GM12878 (cell line): Measurements from ENCODE around the gene MAMLD1. TPM values are rescaled to one million over a fixed set of nuclear protein-coding genes. Genes with fewer than 3 reads are reported as not detected.

Experiments
- ATAC-seq: fragments of 200-7000 bp; cut with Tn5 transposase; 3 replicates; pipeline ENCODE4 v1.9.1; 2020; ENCODE audit warnings: mild to moderate bottlenecking, moderate library complexity
- BruUV-seq: library from RNA; stranded (reverse); fragments of 400-500 nt; replicated peaks from 2 replicates; lab custom pipeline; 2021; lab: Mats Ljungman, UMichigan
- CTCF ChIA-PET: fragments of 300-600 bp; sonication (Branson Sonifier 250); formaldehyde crosslinking; extraction: SDS; loops from one replicate; lab custom pipeline; 2021; ENCODE audit warnings: inconsistent platforms; lab: Yijun Ruan, JAX
- POLR2A ChIA-PET: fragments of 350-600 bp; formaldehyde crosslinking; extraction: SDS; loops from one replicate; lab custom pipeline; 2021; ENCODE audit warnings: inconsistent platforms; lab: Charles Lee
- RAD21 ChIA-PET: fragments of 300-600 bp; sonication (Branson Sonifier 250); formaldehyde crosslinking; loops from one replicate; lab custom pipeline; 2023; ENCODE audit warnings: antibody characterized with exemption; ENCODE audit not compliant: unreplicated experiment; lab: Charles Lee
- SMC1A ChIA-PET: fragments of 300-600 bp; sonication (Branson Sonifier 250); formaldehyde crosslinking; loops from one replicate; lab custom pipeline; 2023; ENCODE audit not compliant: unreplicated experiment, uncharacterized antibody; lab: Charles Lee
- DNase-seq: peaks from one replicate; pipeline ENCODE4 v3.0.0-alpha.2; 2011; ENCODE audit warnings: low read depth, low spot score
- FAIRE-seq: peaks from 3 replicates; lab custom pipeline; 2011; peaks lifted over from hg19 to GRCh38; lab: Jason Lieb, UNC
- H2AFZ ChIP-seq: 2 replicates; pipeline ENCODE4 v1.6.0; 2011; ENCODE audit warnings: low read depth, low read length, control low read depth; ENCODE audit not compliant: control insufficient read depth
- H3K27ac ChIP-seq: 2 replicates; pipeline ENCODE4 v1.5.1; 2011; ENCODE audit warnings: control low read depth; ENCODE audit not compliant: control insufficient read depth, insufficient read depth
- H3K27me3 ChIP-seq, 2 experiments: replicated peaks in 1 of 2; 2 replicates each; pipeline versions ENCODE4 v1.6.0 to v1.6.1; 2011; ENCODE audit warnings: low read length in 1 of 2; ENCODE audit not compliant: control insufficient read depth in 2 of 2, insufficient read depth in 2 of 2
- H3K36me3 ChIP-seq, 2 experiments: 2 replicates each; pipeline ENCODE4 v1.5.1; 2011; ENCODE audit warnings: low read length in 1 of 2; ENCODE audit not compliant: control insufficient read depth in 2 of 2, insufficient read depth in 2 of 2
- H3K4me1 ChIP-seq: 2 replicates; pipeline ENCODE4 v1.6.1; 2011; ENCODE audit warnings: mild to moderate bottlenecking, low read length, moderate library complexity, mixed read lengths; ENCODE audit not compliant: control insufficient read depth, insufficient read depth
- H3K4me2 ChIP-seq: 2 replicates; pipeline ENCODE4 v1.6.0; 2011; ENCODE audit warnings: control low read depth; ENCODE audit not compliant: control insufficient read depth, insufficient read depth
- H3K4me3 ChIP-seq: fragments of 200-600 bp; sonication (generic); 2 replicates; pipeline ENCODE4 v1.5.1; 2016
- H3K79me2 ChIP-seq: 2 replicates; pipeline ENCODE4 v1.6.0; 2011; ENCODE audit warnings: low read length; ENCODE audit not compliant: control insufficient read depth, insufficient read depth
- H3K9ac ChIP-seq: 2 replicates; pipeline ENCODE4 v1.8.0; 2011; ENCODE audit warnings: low read length, control low read depth, mixed read lengths; ENCODE audit not compliant: control insufficient read depth, insufficient read depth
- H3K9me3 ChIP-seq: replicated peaks from 3 replicates; pipeline ENCODE4 v1.5.1; 2011; ENCODE audit warnings: mild to moderate bottlenecking, low read length; ENCODE audit not compliant: control insufficient read depth, insufficient read depth
- H4K20me1 ChIP-seq: 2 replicates; pipeline ENCODE4 v1.6.0; 2011; ENCODE audit not compliant: control insufficient read depth, insufficient read depth
- CEBPB ChIP-seq, 2 experiments: fragments of 150-350 bp in 1 of 2; IDR thresholded peaks; 2 replicates each; pipeline ENCODE4 v1.6.1; 2012 to 2014; ENCODE audit warnings: low read depth in 2 of 2, low read length in 2 of 2, borderline replicate concordance in 1 of 2, inconsistent platforms in 1 of 2
- CHD4 ChIP-seq: fragments of 200-600 bp; sonication (generic); IDR thresholded peaks from 2 replicates; pipeline ENCODE4 v1.6.1; 2016; ENCODE audit warnings: mild to moderate bottlenecking
- CREB1 ChIP-seq: IDR thresholded peaks from 2 replicates; pipeline ENCODE4 v1.6.1; 2012; ENCODE audit warnings: low read depth, mild to moderate bottlenecking, inconsistent platforms
- DPF2 ChIP-seq: fragments of 450-650 bp; IDR thresholded peaks from 2 replicates; pipeline ENCODE4 v1.6.1; 2017; ENCODE audit warnings: mild to moderate bottlenecking
- ESRRA ChIP-seq: IDR thresholded peaks from 2 replicates; pipeline ENCODE4 v1.6.1; 2012; ENCODE audit warnings: mild to moderate bottlenecking, low read length, improper control_type of control experiment
- EZH2 ChIP-seq: IDR thresholded peaks from 2 replicates; pipeline ENCODE4 v1.6.1; 2012; ENCODE audit warnings: low read depth, mild to moderate bottlenecking, control low read depth, inconsistent platforms, low read length, borderline replicate concordance; ENCODE audit not compliant: control insufficient read depth
- MXI1 ChIP-seq: fragments of 150-350 bp; IDR thresholded peaks from 2 replicates; pipeline ENCODE4 v1.6.1; 2011; ENCODE audit warnings: low read depth, mild to moderate bottlenecking, inconsistent platforms, low read length, improper control_type of control experiment
- NFYA ChIP-seq: IDR thresholded peaks from 2 replicates; pipeline ENCODE4 v1.6.1; 2011; ENCODE audit warnings: low read depth, mild to moderate bottlenecking, low read length, improper control_type of control experiment, borderline replicate concordance
- POLR2A ChIP-seq: IDR thresholded peaks from 2 replicates; pipeline ENCODE4 v1.6.1; 2011; ENCODE audit warnings: low read depth, mild to moderate bottlenecking, low read length
- SMAD1 ChIP-seq: fragments of 450-650 bp; IDR thresholded peaks from 2 replicates; pipeline ENCODE4 v1.6.1; 2018; ENCODE audit warnings: mild to moderate bottlenecking, low read depth; ENCODE audit not compliant: partially characterized antibody
- SREBF2 ChIP-seq: IDR thresholded peaks from 2 replicates; pipeline ENCODE4 v1.6.1; 2012; ENCODE audit warnings: mild to moderate bottlenecking, low read length
- SRF ChIP-seq, 2 experiments: IDR thresholded peaks; 2 replicates each; pipeline ENCODE4 v1.6.1; 2011; ENCODE audit warnings: low read depth in 2 of 2, low read length in 2 of 2, mild to moderate bottlenecking in 1 of 2, moderate library complexity in 1 of 2
- SUZ12 ChIP-seq: fragments of 200-600 bp; sonication (generic); IDR thresholded peaks from one replicate; pipeline ENCODE4 v1.6.1; 2018; ENCODE audit warnings: antibody characterized with exemption, mild to moderate bottlenecking; ENCODE audit not compliant: unreplicated experiment
- WGBS: methylation state at CpG from one replicate; pipeline ENCODE4 v1.1.6; 2016; ENCODE audit warnings: low lambda C conversion rate; ENCODE audit not compliant: insufficient replicate concordance, insufficient coverage; ENCODE audit errors: missing lambda C conversion rate; 5-methylcytosine and 5-hydroxymethylcytosine counted together
- in situ Hi-C: fragments of 300-500 bp; cut with MboI; formaldehyde crosslinking; loops from 9 replicates; pipeline ENCODE4 v1.14.3; 2018; ENCODE audit warnings: mixed read lengths
- intact Hi-C: fragments of 100-400 bp; cut with micrococcal nuclease; formaldehyde crosslinking; loops from one replicate; pipeline ENCODE4 v1.14.2; 2022; ENCODE audit not compliant: unreplicated experiment
- polyA plus RNA-seq, 11 experiments: library from polyadenylated mRNA; depleted of rRNA in 4 of 11; unstranded in 6 of 11; stranded (reverse) in 5 of 11; fragments of >200 nt; fragmentation: Nextera tagmentation in 4 of 11; fragmentation: Illumina TruSeq in 1 of 11; extraction: Ambion mirVana in 4 of 11; extraction: Trizol in 1 of 11; gene quantifications; 1 replicate in 1 of 11; 2 replicates in 10 of 11; pipeline versions ENCODE4 v1.2.1 to v1.2.3, GENCODE V29; 2011 to 2016; ENCODE audit warnings: inconsistent platforms in 2 of 11, missing spikeins in 2 of 11, low read depth in 1 of 11
- total RNA-seq, 4 experiments: library from RNA; depleted of rRNA in 3 of 4; stranded (reverse); fragments of >200 nt in 3 of 4; fragmentation: Illumina TruSeq in 1 of 4; extraction: Trizol in 1 of 4; gene quantifications; 2 replicates each; pipeline versions ENCODE4 v1.2.1 to v1.2.3, GENCODE V29; 2013 to 2021
- TF ChIP-seq, protein P1 (sequence below), 3 experiments: IDR thresholded peaks in 2 of 3; conservative IDR thresholded peaks in 1 of 3; 2 replicates each; pipeline ENCODE4 v1.5.1; 2011; ENCODE audit warnings: low read depth in 3 of 3, low read length in 3 of 3, mild to moderate bottlenecking in 3 of 3, control low read depth in 2 of 3, moderate library complexity in 2 of 3, inconsistent platforms in 1 of 3, mixed read lengths in 1 of 3; ENCODE audit not compliant: control insufficient read depth in 2 of 3, insufficient read depth in 1 of 3; ENCODE audit errors: extremely low read depth in 1 of 3
- TF ChIP-seq, protein P2 (sequence below): fragments of 450-650 bp; IDR thresholded peaks from 2 replicates; pipeline ENCODE4 v1.6.1; 2016; ENCODE audit warnings: mild to moderate bottlenecking

Gene MAMLD1
- total and polyA plus RNA-seq, 10 of the 15 experiments (the other 5 are each of a cell fraction or from before 2014, with no cell fraction given), result 0.03 to 0.05 TPM; not detected in 8

DNA sequence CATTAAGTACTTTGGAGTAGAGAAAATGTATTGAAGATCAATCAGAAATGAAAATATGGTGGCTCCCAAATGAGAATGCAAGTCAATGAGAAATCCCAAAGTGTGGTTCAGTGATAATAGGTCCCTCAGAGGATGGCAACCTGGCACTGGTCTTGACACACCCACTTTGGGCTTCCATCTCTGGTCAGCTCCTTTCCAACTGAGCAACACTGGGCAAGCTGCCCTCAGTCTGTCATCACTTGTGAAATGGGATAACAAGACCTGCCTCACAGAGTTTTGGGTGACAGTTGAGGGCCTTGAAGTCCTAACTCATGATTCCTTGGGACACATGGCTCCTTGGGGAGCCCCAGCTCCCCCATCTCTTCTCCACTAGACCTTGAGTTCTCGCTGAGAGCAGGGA lies 29.0 kb upstream of the MAMLD1 start:
- 0% methylated on average over 1 of the region's 1 CpG for WGBS
- DNase-seq, result no peak
- Histone ChIP-seq H3K27me3 (no peaks in the 10 kb centered on the region), H3K4me1 (no peaks in the 10 kb centered on the region), H3K9me3 (no peaks in the 10 kb centered on the region), H4K20me1 (no peaks in the 10 kb centered on the region), H3K36me3 (no peaks in the 10 kb centered on the region), H3K9ac (no peak overlapping the region), H3K4me2 (no peak overlapping the region), H3K27ac (no peak overlapping the region), H3K4me3 (no peak overlapping the region), H2AFZ (no peak overlapping the region), H3K79me2 (no peaks in the 10 kb centered on the region)
- POLR2A ChIA-PET, result no interaction called here
- intact Hi-C loops (no loop called here), in situ Hi-C loops (no loop called here)
- TF ChIP-seq NFYA, result no peak
- no peak for TF ChIP-seq SUZ12
- TF ChIP-seq POLR2A, result no peak
- no peak for TF ChIP-seq DPF2
- SMC1A ChIA-PET, result no interaction called here
- CTCF ChIA-PET, result no interaction called here
- no peak for ATAC-seq
- RAD21 ChIA-PET, result no interaction called here
- FAIRE-seq, result no peak
- no TSS peak for BruUV-seq

DNA sequence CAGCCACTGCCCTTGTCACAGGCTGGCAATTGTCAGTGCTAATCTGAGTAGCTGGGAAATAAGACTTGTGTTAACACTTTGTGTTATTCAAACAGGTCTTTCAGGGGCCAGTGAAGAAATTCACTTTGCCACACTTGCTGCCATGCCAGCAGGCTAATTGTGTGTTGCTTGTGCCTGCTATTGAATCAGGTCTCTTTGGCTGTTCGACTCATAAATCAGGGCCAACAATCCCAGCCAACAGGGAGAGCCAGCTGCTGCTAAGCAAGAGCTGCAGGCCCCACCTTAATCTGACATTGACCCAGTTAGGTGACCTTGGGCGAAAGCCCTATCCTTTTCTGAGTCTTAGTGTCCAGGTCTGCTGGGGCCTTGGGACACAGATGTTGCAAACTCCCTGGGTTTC lies 28.1 kb upstream of the MAMLD1 start:
- ChIA-PET SMC1A (no interaction called here), RAD21 (no interaction called here), CTCF (no interaction called here), POLR2A (no interaction called here)
- Histone ChIP-seq H3K79me2 (no peaks in the 10 kb centered on the region), H3K27ac (no peak overlapping the region), H2AFZ (no peak overlapping the region), H3K4me3 (no peak overlapping the region), H4K20me1 (no peaks in the 10 kb centered on the region), H3K36me3 (no peaks in the 10 kb centered on the region), H3K4me1 (no peaks in the 10 kb centered on the region), H3K9me3 (no peaks in the 10 kb centered on the region), H3K27me3 (no peaks in the 10 kb centered on the region; a peak in 1 of 4 replicates), H3K9ac (no peak overlapping the region), H3K4me2 (no peak overlapping the region)
- intact Hi-C loops (no loop called here), in situ Hi-C loops (no loop called here)
- ATAC-seq, result no peak
- 0% methylated on average over 2 of the region's 2 CpGs for WGBS
- TF ChIP-seq, protein P1, sequence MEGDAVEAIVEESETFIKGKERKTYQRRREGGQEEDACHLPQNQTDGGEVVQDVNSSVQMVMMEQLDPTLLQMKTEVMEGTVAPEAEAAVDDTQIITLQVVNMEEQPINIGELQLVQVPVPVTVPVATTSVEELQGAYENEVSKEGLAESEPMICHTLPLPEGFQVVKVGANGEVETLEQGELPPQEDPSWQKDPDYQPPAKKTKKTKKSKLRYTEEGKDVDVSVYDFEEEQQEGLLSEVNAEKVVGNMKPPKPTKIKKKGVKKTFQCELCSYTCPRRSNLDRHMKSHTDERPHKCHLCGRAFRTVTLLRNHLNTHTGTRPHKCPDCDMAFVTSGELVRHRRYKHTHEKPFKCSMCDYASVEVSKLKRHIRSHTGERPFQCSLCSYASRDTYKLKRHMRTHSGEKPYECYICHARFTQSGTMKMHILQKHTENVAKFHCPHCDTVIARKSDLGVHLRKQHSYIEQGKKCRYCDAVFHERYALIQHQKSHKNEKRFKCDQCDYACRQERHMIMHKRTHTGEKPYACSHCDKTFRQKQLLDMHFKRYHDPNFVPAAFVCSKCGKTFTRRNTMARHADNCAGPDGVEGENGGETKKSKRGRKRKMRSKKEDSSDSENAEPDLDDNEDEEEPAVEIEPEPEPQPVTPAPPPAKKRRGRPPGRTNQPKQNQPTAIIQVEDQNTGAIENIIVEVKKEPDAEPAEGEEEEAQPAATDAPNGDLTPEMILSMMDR (IDR thresholded peaks at IDR 0.05 in 2 of 3, conservative IDR thresholded peaks at IDR 0.05 in 1 of 3; ENCODE audit: control insufficient read depth in 2 of 3, extremely low read depth in 1 of 3, insufficient read depth in 1 of 3, low read depth in 3 of 3, low read length in 3 of 3), result no peak
- TF ChIP-seq MXI1 (no peak), CHD4 (no peak), SRF (IDR thresholded peaks at IDR 0.05; ENCODE audit: low read depth in 2 of 2, low read length in 2 of 2) (no peak), CEBPB (IDR thresholded peaks at IDR 0.05; ENCODE audit: borderline replicate concordance in 1 of 2, low read depth in 2 of 2, low read length in 2 of 2) (no peak), ESRRA (no peak), EZH2 (no peak), CREB1 (no peak), DPF2 (no peak), SREBF2 (no peak), SMAD1 (no peak)
- TF ChIP-seq, protein P2, sequence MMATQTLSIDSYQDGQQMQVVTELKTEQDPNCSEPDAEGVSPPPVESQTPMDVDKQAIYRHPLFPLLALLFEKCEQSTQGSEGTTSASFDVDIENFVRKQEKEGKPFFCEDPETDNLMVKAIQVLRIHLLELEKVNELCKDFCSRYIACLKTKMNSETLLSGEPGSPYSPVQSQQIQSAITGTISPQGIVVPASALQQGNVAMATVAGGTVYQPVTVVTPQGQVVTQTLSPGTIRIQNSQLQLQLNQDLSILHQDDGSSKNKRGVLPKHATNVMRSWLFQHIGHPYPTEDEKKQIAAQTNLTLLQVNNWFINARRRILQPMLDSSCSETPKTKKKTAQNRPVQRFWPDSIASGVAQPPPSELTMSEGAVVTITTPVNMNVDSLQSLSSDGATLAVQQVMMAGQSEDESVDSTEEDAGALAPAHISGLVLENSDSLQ, result no peak
- no peak for FAIRE-seq
- DNase-seq, result no peak
- no TSS peak for BruUV-seq
